GM19025 (cell line): Measurements from ENCODE around the gene ZC3H12D.

Experiments
- ATAC-seq: cut with Tn5 transposase; IDR thresholded peaks from one replicate; pipeline ENCODE4 v1.9.1; 2021; ENCODE audit warnings: mild to moderate bottlenecking, low read depth, moderate library complexity; ENCODE audit not compliant: unreplicated experiment

The ZC3H12D gene

DNA sequence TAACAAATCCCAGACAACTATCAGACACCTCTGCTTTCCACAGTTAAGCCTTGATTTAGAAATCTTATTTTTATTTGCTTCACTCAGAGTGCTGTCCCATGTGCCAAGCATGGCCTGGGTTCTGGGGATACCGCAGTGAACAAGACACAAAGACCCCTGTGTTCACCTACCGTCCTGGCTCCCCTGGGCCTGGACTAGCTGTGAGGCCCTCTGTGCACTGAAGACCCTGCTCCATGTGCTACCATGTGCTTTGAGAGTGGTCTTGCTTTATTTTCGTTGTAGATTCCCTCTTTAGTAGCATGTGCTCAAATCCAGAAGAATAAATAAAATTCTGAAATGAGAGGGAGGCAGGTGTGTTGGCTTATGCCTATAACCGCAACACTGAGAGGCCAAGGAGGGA is 62.2 kb downstream of the ZC3H12D start:
- no peak for ATAC-seq

DNA sequence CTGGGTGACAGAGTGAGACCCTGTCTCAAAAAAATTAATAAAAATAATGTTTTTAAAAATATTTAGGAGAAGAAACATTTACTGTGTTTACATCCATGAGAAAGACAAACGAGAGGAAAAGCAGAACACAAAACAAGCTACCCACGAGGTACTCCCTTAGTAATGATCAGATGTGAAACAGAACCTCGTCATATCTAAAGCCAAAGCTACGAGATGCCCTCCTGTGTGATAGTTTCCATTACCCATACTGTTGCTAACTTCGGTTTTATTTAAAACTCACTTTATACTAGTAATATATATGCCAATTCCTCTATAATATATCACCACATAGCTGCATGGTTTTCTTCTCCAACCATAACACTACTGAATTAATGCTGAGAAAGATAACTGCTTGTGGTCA is 63.7 kb downstream of the ZC3H12D start:
- no peak for ATAC-seq

- no peak for ATAC-seq
Observed at GRCh38 chr6:149419696-149420404, 65.0 kb downstream of the ZC3H12D start.

DNA sequence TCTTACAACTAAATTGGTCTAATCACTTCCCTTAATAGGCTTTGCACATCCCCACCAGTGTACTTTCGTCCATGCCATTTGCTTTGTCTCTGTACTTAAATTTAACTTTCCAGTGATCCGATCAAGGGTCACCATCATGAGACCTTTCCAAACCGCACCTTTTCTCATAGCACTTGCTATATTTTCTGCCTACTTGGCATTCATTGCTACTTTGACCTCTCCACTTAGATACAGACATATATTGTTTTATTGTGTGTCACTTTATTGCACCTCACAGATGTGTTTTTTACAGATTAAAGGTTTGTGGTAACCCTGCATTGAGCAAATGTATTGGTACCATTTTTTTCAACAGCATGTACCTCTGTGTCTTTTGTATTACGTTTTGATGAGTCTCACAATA is 70.0 kb downstream of the ZC3H12D start:
- ATAC-seq: no peak

GRCh38 chr6:149414009-149414408 is 70.8 kb downstream of the ZC3H12D start:
- ATAC-seq: no peak

GRCh38 chr6:149410557-149410956 is 74.3 kb downstream of the ZC3H12D start:
- no peak for ATAC-seq

DNA sequence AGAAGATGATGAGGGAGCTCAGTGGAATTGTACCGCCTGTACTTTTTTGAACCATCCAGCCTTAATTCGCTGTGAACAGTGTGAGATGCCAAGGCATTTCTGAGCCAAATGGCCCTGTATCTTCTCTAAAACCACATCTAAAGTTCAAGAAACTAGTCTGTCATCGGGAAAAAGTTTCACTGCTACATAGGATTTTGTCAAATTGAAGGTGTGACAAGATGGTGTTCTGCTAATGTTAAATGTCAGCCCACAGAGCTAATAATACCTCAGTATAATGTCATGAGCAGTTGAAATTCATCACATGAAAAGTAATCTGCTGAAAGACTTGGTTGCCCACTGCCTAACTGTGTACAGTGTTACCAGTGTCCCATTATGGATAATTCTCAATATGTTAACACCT is 75.2 kb downstream of the ZC3H12D start:
- no peak for ATAC-seq

DNA sequence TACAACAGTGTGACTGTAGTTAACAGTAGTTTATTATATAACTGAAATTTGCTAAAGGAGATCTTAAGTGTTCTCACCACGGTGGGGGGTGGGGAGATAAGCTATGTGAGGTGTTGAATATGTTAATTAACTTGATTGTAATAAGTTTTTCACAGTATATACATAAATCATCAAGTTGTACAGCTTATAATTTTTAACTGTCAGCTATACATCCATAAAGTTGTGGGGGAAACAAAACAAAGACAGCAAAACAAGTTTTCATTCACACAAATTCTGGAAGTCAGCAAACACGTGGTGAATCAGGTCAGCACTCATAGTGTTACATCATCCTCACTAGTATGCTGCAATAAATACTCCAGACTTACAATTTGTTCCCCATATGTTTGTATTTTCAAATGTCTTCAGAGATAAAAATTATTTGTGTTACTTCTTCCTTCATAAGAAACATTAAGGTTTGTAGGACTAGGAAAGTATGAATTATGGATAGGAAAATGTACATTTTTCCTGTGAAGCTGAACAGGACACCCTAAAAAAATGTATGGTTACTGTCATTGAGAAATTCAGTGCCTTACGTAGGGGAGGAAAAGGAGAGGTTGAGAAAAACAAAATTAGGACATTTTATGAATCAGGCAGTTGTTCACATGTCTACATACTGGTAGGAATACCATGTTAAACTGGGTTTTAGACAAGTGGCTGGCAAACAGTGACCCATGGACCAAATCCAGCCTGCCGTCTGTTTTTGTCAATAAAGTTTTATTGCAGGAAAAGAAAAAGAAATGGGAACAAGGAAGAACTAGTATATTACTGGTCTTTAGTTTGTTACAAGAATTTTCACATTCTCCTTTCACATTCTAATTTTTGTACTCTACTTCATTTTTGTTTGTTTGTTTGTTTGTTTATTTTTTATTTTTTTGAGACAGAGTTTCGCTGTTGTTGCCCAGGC is 78.7 kb downstream of the ZC3H12D start:
- no peak for ATAC-seq

- no peak for ATAC-seq
Observed at GRCh38 chr6:149403534-149403933, 81.3 kb downstream of the ZC3H12D start.

- no peak for ATAC-seq
Observed at GRCh38 chr6:149400050-149400449, 84.8 kb downstream of the ZC3H12D start, which contains the start of gene SUMO4. Gene SUMO4 (plus strand): TSS chr6:149400262. CDS start chr6:149400392, 130 bp downstream.

- ATAC-seq: no peak
Observed at GRCh38 chr6:149397384-149397783, 87.4 kb downstream of the ZC3H12D start.
